GM23338 (cell line): ENCODE data around the gene CELF2. TPM values are rescaled to one million over a fixed set of nuclear protein-coding genes. Genes with fewer than 3 reads are reported as not detected.

Experiments
- CREB1 ChIP-seq: fragments of 250-450 bp; sonication (Bioruptor Pico); IDR thresholded peaks from 2 replicates; pipeline ENCODE4 v1.5.0; 2020; ENCODE audit warnings: low read depth, mild to moderate bottlenecking, moderate library complexity
- CTCF ChIP-seq, 2 experiments: fragments of 200-600 bp in 1 of 2; sonication (generic) in 1 of 2; conservative IDR thresholded peaks; 2 replicates each; pipeline versions ENCODE4 v1.5.1 to v1.6.1; 2016 to 2017; ENCODE audit warnings: antibody characterized with exemption in 2 of 2, low read depth in 2 of 2, mild to moderate bottlenecking in 2 of 2, moderate library complexity in 1 of 2
- EZH2phosphoT487 ChIP-seq: fragments of 200-600 bp; sonication (generic); IDR thresholded peaks from one replicate; pipeline ENCODE4 v1.8.1; 2018; ENCODE audit warnings: antibody characterized with exemption; ENCODE audit not compliant: unreplicated experiment
- JUNB ChIP-seq: IDR thresholded peaks from one replicate; pipeline ENCODE4 v1.6.1; 2016; ENCODE audit warnings: antibody characterized with exemption; ENCODE audit not compliant: unreplicated experiment
- POLR2AphosphoS5 ChIP-seq: IDR thresholded peaks from 2 replicates; pipeline ENCODE4 v1.6.1; 2016; ENCODE audit warnings: antibody characterized with exemption, low read depth
- ZNF462 ChIP-seq: fragments of 250-450 bp; sonication (Bioruptor Pico); IDR thresholded peaks from 2 replicates; pipeline ENCODE4 v1.5.0; 2020; ENCODE audit warnings: mild to moderate bottlenecking, moderate library complexity
- polyA plus RNA-seq: library from polyadenylated mRNA; unstranded; fragments of >200 nt; fragmentation: Nextera tagmentation; extraction: Ambion mirVana; gene quantifications from 2 replicates; pipeline ENCODE4 v1.2.1, GENCODE V29; 2016
- total RNA-seq: library from RNA; depleted of rRNA; stranded (reverse); fragments of >200 nt; shearing (Covaris generic); gene quantifications from 2 replicates; pipeline ENCODE4 v1.2.3, GENCODE V29; 2014
- TF ChIP-seq, protein P1 (sequence below): IDR thresholded peaks from 2 replicates; pipeline ENCODE4 v1.6.1; 2016; ENCODE audit warnings: antibody characterized with exemption

Gene CELF2
- total and polyA plus RNA-seq, 2 experiments from 2014 or later: 18.1 to 22.5 TPM

DNA sequence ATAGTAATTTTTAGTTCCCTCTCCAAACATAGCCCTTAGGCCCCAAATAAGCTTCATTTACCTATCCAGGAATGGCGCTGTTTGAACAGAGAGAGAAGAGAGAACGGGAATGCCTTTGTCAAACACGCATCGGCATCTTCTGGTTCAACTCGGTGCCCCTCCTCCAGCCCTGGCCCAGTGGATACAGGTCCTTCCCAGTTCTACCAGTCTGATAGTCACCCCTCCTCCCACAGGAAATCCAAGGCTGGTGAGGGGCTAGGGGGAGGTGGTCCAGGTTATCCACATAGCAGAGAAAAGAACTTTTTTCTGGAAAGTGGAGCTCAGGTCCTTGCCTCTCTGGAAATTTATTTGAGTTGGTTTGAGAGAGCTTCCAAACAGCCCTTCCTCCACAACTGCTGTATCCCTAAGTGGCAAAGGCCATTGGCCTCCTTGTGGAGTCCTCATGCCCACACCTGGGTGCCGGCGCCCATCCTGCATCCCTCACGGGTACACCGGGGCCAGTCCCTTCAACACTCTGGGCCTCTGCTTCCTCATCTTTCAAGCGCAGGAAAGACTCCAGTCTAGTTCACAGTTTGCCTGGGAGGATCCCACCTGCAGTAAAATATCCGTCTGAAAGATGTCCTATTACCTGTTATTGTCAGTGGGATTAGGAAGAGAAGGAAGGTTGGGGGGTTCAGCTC, 287.4 kb downstream of the CELF2 start (continued):
- TF ChIP-seq ZNF462 (CRISPR knock-in tag) (no peak), CTCF (conservative IDR thresholded peaks at IDR 0.05; ENCODE audit: low read depth in 2 of 2) (no peak), JUNB (no peak), CREB1 (CRISPR knock-in tag) (no peak), EZH2phosphoT487 (no peak), POLR2AphosphoS5 (no peak)
- TF ChIP-seq, protein P1, sequence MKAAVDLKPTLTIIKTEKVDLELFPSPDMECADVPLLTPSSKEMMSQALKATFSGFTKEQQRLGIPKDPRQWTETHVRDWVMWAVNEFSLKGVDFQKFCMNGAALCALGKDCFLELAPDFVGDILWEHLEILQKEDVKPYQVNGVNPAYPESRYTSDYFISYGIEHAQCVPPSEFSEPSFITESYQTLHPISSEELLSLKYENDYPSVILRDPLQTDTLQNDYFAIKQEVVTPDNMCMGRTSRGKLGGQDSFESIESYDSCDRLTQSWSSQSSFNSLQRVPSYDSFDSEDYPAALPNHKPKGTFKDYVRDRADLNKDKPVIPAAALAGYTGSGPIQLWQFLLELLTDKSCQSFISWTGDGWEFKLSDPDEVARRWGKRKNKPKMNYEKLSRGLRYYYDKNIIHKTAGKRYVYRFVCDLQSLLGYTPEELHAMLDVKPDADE: no peak
